Hematopoietic multipotent progenitor cell treated with erythropoietin and hydrocortisone succinate and interleukin-3 and kit ligand, for 15 days (in vitro differentiated cells): ENCODE results near the gene OLFML2A.
A peak's percentile ranks its signal among the peaks of the same experiment; 100 is the strongest.

ENCODE experiments used
- DNase-seq: peaks from one replicate; pipeline ENCODE4 v3.0.0-alpha.2; 2015; ENCODE audit warnings: low spot score

OLFML2A gene

DNA sequence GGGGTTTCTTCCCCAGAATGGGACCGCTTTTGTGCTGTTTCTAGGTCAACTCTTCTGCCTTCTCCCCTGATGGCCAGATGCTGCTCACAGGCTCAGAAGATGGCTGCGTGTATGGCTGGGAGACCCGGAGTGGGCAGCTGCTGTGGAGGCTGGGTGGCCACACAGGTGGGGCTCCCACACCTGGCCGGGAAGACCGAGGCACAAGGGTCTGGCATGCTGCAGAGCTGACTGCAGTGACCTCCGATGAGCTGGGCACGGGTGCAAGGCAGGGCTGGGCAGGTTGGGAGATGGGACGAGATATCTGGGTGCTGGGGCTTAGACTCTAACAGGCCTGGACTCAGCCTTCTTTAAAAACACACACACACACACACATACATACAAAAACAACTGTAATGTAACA is 77.2 kb downstream of the OLFML2A start:
- no peak for DNase-seq

GRCh38 chr9:124854822-124855221 is 77.9 kb downstream of the OLFML2A start:
- DNase-seq, result no peak

DNA sequence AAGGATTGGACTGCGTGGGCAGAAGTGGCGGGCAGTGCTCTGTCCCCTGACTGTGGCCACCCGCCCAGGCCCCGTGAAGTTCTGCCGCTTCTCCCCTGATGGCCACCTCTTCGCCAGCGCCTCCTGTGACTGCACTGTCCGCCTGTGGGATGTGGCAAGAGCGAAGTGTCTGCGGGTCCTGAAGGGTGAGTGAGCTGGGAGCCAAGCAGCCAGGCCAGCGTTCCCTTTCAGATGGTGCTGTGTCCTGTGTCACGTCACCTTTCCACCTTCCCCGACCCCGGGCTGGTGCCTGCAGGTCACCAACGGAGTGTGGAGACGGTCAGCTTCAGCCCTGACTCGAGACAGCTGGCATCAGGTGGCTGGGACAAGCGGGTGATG is 78.6 kb downstream of the OLFML2A start:
- no peak for DNase-seq

- no peak for DNase-seq
Observed at GRCh38 chr9:124855944-124856765, 79.2 kb downstream of the OLFML2A start.

GRCh38 chr9:124857533-124858162 is 80.7 kb downstream of the OLFML2A start:
- DNase-seq, result no peak

GRCh38 chr9:124858330-124859046 is 81.6 kb downstream of the OLFML2A start:
- DNase-seq, result no peak

DNA sequence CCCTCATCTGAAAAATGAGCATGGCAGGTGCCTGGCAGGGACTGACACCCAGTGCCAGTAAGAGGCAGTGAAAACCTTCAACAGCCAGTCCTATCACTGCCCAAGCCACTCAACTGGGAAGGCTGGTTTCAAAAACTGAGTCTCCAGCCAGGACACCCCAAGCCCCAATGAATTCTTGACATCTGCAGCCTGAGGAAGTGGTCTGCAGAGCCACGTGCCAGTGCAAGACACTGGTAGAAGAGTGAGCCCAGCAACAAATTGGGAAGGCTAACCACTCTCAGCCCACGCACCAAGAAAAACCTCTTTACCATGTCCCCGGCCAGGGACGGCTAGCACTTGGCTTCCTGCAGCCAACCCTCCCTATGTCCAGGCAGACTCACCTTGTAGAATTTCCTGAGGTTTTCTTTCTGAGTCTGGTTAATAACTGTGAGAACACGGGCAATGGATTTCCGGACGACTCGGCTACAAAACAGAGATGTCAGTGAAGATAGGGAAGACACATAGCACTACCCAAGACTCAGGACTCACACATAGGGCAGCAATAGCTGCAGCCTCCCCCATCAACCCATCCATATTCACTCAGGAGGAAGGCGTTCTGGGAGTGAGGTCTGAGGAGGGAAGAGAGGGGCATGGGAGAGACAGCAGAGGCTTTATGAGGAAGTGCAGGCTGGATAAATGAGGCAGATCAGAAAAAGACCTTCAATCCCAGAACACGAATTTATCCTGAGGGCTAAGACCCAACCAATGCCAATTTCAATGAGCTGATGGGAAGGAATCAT is 83.1 kb downstream of the OLFML2A start:
- DNase-seq, result no peak

GRCh38 chr9:124860582-124861341 is 83.8 kb downstream of the OLFML2A start:
- no peak for DNase-seq

DNA sequence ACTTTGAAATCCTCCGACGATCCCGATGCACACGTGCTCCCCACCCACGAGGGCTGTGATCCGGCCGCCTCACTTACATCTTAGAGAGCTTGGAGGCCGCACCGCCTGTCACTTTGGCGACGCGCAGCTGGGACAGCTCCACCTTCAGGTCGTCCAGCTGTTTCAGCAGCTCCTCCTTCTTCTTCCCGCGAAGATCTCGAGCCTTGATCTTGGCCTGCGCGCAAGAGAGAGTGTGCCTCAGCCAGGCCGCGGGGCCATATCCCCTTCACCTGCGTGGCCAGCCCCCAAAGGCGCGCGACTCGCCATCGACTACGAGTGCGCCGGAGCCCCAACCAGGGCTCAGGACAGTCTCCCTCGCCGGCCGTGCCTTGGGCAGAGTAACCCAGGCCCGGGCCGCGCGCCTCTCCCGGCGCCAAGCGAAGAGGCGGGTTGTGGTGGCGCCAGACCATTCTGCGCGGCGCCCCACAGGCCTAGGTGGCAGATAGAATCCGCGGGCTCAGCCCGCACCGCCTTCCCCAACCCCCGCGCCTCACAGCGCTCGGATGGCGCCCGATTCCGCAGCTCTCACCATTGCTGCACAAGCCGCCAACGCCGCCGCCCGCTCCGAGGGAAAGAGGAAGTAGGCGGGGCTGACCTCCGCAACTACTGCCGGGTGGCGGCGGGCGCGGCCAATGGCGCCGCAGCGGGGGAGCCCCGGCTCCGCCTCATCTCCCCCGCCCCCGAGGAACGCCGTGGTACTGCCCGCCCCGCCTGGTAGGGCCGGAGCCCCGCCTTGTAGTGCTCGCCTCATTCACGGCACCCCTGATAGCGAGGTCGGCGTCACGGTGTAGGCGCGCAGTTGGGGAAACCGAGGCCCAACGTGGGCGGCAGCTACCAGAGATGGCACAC is 84.7 kb downstream of the OLFML2A start, which contains the start of the genes ARPC5L and RPL35:
Gene ARPC5L, plus strand, starts transcription at position 789 of the 888 bp plus-strand sequence. CDS start 7,161 bp downstream, outside the sequence.
Gene RPL35, minus strand, starts transcription at position 616 of the 888 bp plus-strand sequence. Its CDS starts 45 bp downstream, at position 571.
- peak; percentile 96 for DNase-seq

DNA sequence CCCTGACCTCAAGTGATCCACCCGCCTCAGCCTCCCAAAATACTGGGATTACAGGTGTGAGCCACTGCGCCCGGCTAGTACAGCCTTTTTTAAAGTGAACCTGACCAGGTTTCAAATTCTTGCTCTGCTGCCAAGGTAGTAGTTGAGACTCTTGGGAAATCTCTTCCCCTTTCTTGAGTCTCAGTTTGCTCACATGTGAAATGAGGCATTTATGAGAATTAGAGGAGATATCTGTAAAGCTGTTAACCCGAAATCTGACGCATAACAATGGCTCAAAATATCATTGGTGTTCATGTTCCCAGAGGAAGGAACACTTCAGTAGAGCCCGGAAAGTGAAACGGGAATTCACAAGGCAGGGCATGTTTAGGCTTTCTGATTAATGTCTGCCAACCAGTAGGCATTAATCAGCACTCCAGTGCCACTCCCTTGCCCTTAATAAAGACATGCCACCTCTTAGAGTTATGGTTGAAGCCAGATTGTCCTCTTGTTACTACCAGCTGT is 86.5 kb downstream of the OLFML2A start:
- peak; percentile 35 for DNase-seq
